ENCODE data around the gene TEK.

- TF ChIP-seq, protein P1, sequence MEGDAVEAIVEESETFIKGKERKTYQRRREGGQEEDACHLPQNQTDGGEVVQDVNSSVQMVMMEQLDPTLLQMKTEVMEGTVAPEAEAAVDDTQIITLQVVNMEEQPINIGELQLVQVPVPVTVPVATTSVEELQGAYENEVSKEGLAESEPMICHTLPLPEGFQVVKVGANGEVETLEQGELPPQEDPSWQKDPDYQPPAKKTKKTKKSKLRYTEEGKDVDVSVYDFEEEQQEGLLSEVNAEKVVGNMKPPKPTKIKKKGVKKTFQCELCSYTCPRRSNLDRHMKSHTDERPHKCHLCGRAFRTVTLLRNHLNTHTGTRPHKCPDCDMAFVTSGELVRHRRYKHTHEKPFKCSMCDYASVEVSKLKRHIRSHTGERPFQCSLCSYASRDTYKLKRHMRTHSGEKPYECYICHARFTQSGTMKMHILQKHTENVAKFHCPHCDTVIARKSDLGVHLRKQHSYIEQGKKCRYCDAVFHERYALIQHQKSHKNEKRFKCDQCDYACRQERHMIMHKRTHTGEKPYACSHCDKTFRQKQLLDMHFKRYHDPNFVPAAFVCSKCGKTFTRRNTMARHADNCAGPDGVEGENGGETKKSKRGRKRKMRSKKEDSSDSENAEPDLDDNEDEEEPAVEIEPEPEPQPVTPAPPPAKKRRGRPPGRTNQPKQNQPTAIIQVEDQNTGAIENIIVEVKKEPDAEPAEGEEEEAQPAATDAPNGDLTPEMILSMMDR (IDR thresholded peaks at IDR 0.05), result no peak
- no peak for TF ChIP-seq POLR2A (IDR thresholded peaks at IDR 0.05)
These were observed 596 bp downstream of the TEK start for GRCh38 chr9:27109621-27110020.
